Sigmoid colon (tissue), 7 donors: ENCODE results near the gene PCDH15. TPM values are rescaled to one million over a fixed set of nuclear protein-coding genes. Genes with fewer than 3 reads are reported as not detected.

Experiments used
- DNase-seq: peaks from one replicate; pipeline ENCODE4 v3.0.0-alpha.2; 2019
- H3K27ac ChIP-seq, 4 donors: fragments of 200-600 bp; sonication (generic); one replicate each; pipeline ENCODE4 v1.5.1; 2016 to 2019; ENCODE audit warnings: mild to moderate bottlenecking in 1 of 4
- H3K27me3 ChIP-seq, 3 donors: fragments of 200-600 bp; sonication (generic); one replicate each; pipeline ENCODE4 v1.5.1; 2019; ENCODE audit warnings: mild to moderate bottlenecking in 1 of 3
- H3K36me3 ChIP-seq, 4 donors: fragments of 200-600 bp; sonication (generic); one replicate each; pipeline ENCODE4 v1.5.1; 2016 to 2019
- H3K4me1 ChIP-seq, 4 donors: fragments of 200-600 bp; sonication (generic); one replicate each; pipeline ENCODE4 v1.5.1; 2017 to 2019
- H3K4me3 ChIP-seq, 4 donors: fragments of 200-600 bp; sonication (generic); one replicate each; pipeline ENCODE4 v1.5.1; 2017 to 2019; ENCODE audit warnings: mild to moderate bottlenecking in 2 of 4, moderate library complexity in 1 of 4
- H3K9me3 ChIP-seq, 4 donors: fragments of 200-600 bp in 3 of 4; sonication (generic) in 3 of 4; one replicate each; pipeline versions ENCODE4 v1.5.1 to v1.6.1; 2013 to 2019
- CTCF ChIP-seq, 4 experiments: fragments of 450-650 bp in 3 of 4; fragments of 200-600 bp in 1 of 4; IDR thresholded peaks; one replicate each; pipeline ENCODE4 v1.5.1; 2016 to 2019; ENCODE audit warnings: antibody characterized with exemption in 4 of 4, mild to moderate bottlenecking in 3 of 4, moderate library complexity in 2 of 4
- EP300 ChIP-seq, 4 donors: sonication (generic); formaldehyde crosslinking; IDR thresholded peaks; one replicate each; pipeline ENCODE4 v1.6.1; 2017; ENCODE audit warnings: antibody characterized with exemption in 4 of 4
- POLR2A ChIP-seq, 2 donors: fragments of 450-650 bp; IDR thresholded peaks; one replicate each; pipeline ENCODE4 v1.6.1; 2016; ENCODE audit warnings: antibody characterized with exemption in 2 of 2, mild to moderate bottlenecking in 2 of 2, moderate library complexity in 2 of 2
- POLR2AphosphoS5 ChIP-seq, 4 donors: sonication (generic); formaldehyde crosslinking; IDR thresholded peaks; one replicate each; pipeline ENCODE4 v1.6.1; 2017; ENCODE audit warnings: antibody characterized with exemption in 4 of 4
- WGBS, 2 donors: extraction: QIAGEN DNeasy Blood & Tissue Kit; methylation state at CpG; one replicate each; pipeline ENCODE4 v1.1.7; 2013; 5-methylcytosine and 5-hydroxymethylcytosine counted together
- intact Hi-C: fragments of 100-400 bp; cut with DNase I; formaldehyde crosslinking; loops from one replicate; pipeline ENCODE4 v1.15.1; 2023
- polyA plus RNA-seq, 3 donors: library from polyadenylated mRNA; stranded (reverse); fragments of 200-250 nt; gene quantifications; one replicate each; pipeline ENCODE4 v1.2.3, GENCODE V29; 2013
- total RNA-seq, 4 donors: library from RNA; depleted of rRNA; stranded (reverse); fragments of >200 nt; gene quantifications; one replicate each; pipeline ENCODE4 v1.1.0, GENCODE V29; 2016
- donor health status: healthy with polysubstance abuse.
- donor health status: Bipolar disorder and iron deficiency.
- donor health status: healthy.

The PCDH15 gene
- total and polyA plus RNA-seq, 7 donors, result 0.14 to 0.71 (median 0.16) TPM; not detected in 2

DNA sequence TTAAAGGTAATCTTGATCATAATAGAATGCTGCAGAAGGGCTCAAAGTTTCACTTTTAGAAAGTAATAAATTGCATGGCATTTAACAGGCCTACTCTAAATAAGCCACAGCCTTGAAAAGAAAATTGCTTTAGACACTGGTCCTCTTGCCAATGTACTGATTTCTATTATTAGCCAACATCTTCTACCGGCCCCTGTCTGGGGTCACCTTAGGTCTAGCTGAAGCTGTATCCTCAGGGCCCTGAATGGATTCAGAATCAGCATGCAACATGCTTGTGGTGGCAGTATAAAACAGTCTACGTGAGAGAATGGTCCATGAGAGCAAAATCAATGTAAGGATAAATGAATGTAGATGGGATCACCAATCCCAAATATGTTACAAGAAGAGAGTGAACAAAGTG, 541.9 kb downstream of the PCDH15 start:
- Histone ChIP-seq H3K27me3 (no peaks in the 10 kb centered on the region), H3K4me1 (no peaks in the 10 kb centered on the region), H3K36me3 (no peaks in the 10 kb centered on the region), H3K4me3 (no peak overlapping the region), H3K9me3 (no peaks in the 10 kb centered on the region), H3K27ac (no peak overlapping the region)
- TF ChIP-seq EP300 (IDR thresholded peaks at IDR 0.05), result no peak
- no peak for TF ChIP-seq CTCF (IDR thresholded peaks at IDR 0.05)
- TF ChIP-seq POLR2AphosphoS5 (IDR thresholded peaks at IDR 0.05), result no peak
- no peak for TF ChIP-seq POLR2A (IDR thresholded peaks at IDR 0.05)
- WGBS, 2 donors, result 67 to 79% methylated on average over 2 of the region's 2 CpGs
- no peak for DNase-seq
- intact Hi-C loops, result no loop called here

GRCh38 chr10:54234832-54235231, 566.2 kb downstream of the PCDH15 start:
- Histone ChIP-seq H3K9me3 (peaks cover 0 to 4% (median 0%) of the 10 kb centered on the region in 4 donors), H3K4me3 (no peak overlapping the region), H3K27ac (no peak overlapping the region), H3K27me3 (no peaks in the 10 kb centered on the region), H3K4me1 (no peaks in the 10 kb centered on the region), H3K36me3 (no peaks in the 10 kb centered on the region)
- TF ChIP-seq POLR2AphosphoS5 (IDR thresholded peaks at IDR 0.05) (no peak), EP300 (IDR thresholded peaks at IDR 0.05) (no peak), POLR2A (IDR thresholded peaks at IDR 0.05) (no peak), CTCF (IDR thresholded peaks at IDR 0.05) (no peak)
- intact Hi-C loops, result no loop called here
- DNase-seq, result no peak
- WGBS, 2 donors, result 55 to 70% methylated on average over 4 of the region's 4 CpGs

- DNase-seq, result no peak
- H3K4me1 ChIP-seq, result no peaks in the 10 kb centered on the region
- H3K27me3 ChIP-seq, result no peaks in the 10 kb centered on the region
- no peaks in the 10 kb centered on the region for H3K9me3 ChIP-seq
- H3K4me3 ChIP-seq, result no peak overlapping the region
- no peaks in the 10 kb centered on the region for H3K36me3 ChIP-seq
- H3K27ac ChIP-seq, result no peak overlapping the region
- intact Hi-C loops, result no loop called here
- WGBS, 2 donors, result 67 to 93% methylated on average over 2 of the region's 2 CpGs
- TF ChIP-seq EP300 (IDR thresholded peaks at IDR 0.05) (no peak), CTCF (IDR thresholded peaks at IDR 0.05) (no peak), POLR2AphosphoS5 (IDR thresholded peaks at IDR 0.05) (no peak), POLR2A (IDR thresholded peaks at IDR 0.05) (no peak)
Measured at GRCh38 chr10:54203401-54203800, 597.6 kb downstream of the PCDH15 start.

DNA sequence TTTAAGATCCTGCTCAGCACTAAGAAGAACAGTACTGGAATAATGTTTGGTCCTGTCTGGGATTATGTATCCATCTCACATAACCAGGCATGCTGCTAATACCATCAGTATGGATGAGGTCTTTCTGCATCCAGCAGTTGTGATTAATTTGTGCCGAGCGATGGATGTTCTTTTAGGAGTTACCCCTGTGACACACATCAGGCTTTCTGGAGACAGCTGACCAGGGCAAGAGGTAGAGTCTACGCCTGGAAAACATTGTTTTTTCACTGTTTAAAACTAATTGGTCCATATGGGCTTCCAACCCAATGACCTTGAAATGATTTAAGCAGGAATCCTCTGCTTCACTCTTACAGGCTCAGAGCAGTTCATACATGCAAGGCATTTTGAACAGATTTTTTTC, 603.0 kb downstream of the PCDH15 start:
- Histone ChIP-seq H3K4me3 (no peak overlapping the region), H3K4me1 (no peaks in the 10 kb centered on the region), H3K27me3 (no peaks in the 10 kb centered on the region), H3K36me3 (no peaks in the 10 kb centered on the region), H3K27ac (no peak overlapping the region), H3K9me3 (no peaks in the 10 kb centered on the region)
- no peak for TF ChIP-seq CTCF (IDR thresholded peaks at IDR 0.05)
- no peak for TF ChIP-seq POLR2A (IDR thresholded peaks at IDR 0.05)
- no peak for TF ChIP-seq EP300 (IDR thresholded peaks at IDR 0.05)
- no peak for TF ChIP-seq POLR2AphosphoS5 (IDR thresholded peaks at IDR 0.05)
- 44 to 57% methylated on average over 3 of the region's 3 CpGs for WGBS, 2 donors
- intact Hi-C loops, result no loop called here
- DNase-seq, result no peak

DNA sequence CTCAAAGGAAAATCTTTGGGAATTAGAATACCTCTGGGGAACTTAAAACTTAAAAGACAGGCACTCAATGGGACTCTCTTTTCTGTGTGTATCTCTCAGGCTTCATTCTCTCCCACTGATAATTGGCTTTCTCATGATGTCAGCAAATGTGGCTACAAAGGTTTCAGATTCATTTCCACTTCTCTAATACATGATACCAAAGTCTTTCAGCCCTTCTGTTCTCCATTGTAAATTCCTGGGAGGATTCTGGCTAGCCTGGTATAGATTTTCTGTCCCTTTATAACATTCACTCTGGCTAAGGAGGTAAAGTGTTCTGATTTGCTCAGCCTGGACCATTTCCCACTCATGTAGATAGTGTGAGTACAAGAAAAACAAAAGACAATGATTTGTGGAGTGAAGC, 606.2 kb downstream of the PCDH15 start:
- intact Hi-C loops, result no loop called here
- DNase-seq, result no peak
- H3K4me3 ChIP-seq, result no peak overlapping the region
- H3K27ac ChIP-seq, result no peak overlapping the region
- no peaks in the 10 kb centered on the region for H3K4me1 ChIP-seq
- no peaks in the 10 kb centered on the region for H3K27me3 ChIP-seq
- TF ChIP-seq CTCF (IDR thresholded peaks at IDR 0.05) (no peak), POLR2AphosphoS5 (IDR thresholded peaks at IDR 0.05) (no peak), EP300 (IDR thresholded peaks at IDR 0.05) (no peak), POLR2A (IDR thresholded peaks at IDR 0.05) (no peak)
- H3K9me3 ChIP-seq, result no peaks in the 10 kb centered on the region
- H3K36me3 ChIP-seq, result no peaks in the 10 kb centered on the region
